SK-N-SH (cell line): ENCODE measurements around the gene PIMREG.

Experiments used
- ELF1 ChIP-seq: IDR thresholded peaks from 2 replicates; pipeline ENCODE4 v1.4.0; 2012
- EP300 ChIP-seq, 2 experiments: IDR thresholded peaks; 2 replicates each; pipeline versions ENCODE4 v1.4.0 to v1.6.1; 2012; ENCODE audit warnings: borderline replicate concordance in 1 of 2, low read depth in 1 of 2, low read length in 1 of 2
- FOXJ3 ChIP-seq: sonication (generic); formaldehyde crosslinking; IDR thresholded peaks from 2 replicates; pipeline ENCODE4 v1.5.1; 2020; ENCODE audit warnings: mild to moderate bottlenecking, missing genetic modification reagents
- NRF1 ChIP-seq: IDR thresholded peaks from 2 replicates; pipeline ENCODE4 v1.6.1; 2012; ENCODE audit warnings: low read depth, mild to moderate bottlenecking, low read length
- SMC3 ChIP-seq: IDR thresholded peaks from 2 replicates; pipeline ENCODE4 v1.6.1; 2012; ENCODE audit warnings: low read depth, low read length, improper control_type of control experiment
- TEAD4 ChIP-seq: IDR thresholded peaks from 2 replicates; pipeline ENCODE4 v1.4.0; 2012; ENCODE audit warnings: mild to moderate bottlenecking, borderline replicate concordance; ENCODE audit not compliant: insufficient read depth
- TF ChIP-seq, protein P1 (sequence below): fragments of 200-600 bp; sonication (generic); IDR thresholded peaks from 2 replicates; pipeline ENCODE4 v1.6.1; 2017; ENCODE audit warnings: antibody characterized with exemption, mild to moderate bottlenecking, moderate library complexity
- TF ChIP-seq, protein P2 (sequence below): IDR thresholded peaks from 2 replicates; pipeline ENCODE4 v1.6.1; 2012; ENCODE audit warnings: mild to moderate bottlenecking, low read depth, low read length, moderate library complexity
- TF ChIP-seq, protein P3 (sequence below): IDR thresholded peaks from 2 replicates; pipeline ENCODE4 v1.4.0; 2012; ENCODE audit warnings: low read depth
- TF ChIP-seq, protein P4 (sequence below): IDR thresholded peaks from 2 replicates; pipeline ENCODE4; 2012

DNA sequence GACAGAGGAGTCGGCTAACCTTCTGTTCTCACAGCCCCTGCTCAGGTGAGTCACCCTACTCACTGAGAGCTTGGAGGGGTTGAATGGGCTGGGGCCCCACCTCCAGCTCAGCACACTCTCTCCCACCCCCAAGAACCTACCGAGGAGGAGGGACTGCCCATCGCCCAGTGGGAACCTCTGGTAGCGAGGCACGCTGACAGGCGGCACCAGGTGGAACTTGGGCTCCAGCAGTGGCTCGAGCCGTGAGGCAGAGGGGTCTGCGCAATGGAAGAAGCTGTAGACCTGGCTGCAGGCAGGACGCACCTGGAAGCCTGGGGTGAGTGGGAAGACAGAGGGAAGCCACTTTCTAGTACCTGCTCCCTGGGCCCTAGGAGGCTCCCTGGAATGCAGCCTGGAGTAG, 28.3 kb downstream of the PIMREG start:
- TF ChIP-seq SMC3 = no peak
- TF ChIP-seq, protein P1, sequence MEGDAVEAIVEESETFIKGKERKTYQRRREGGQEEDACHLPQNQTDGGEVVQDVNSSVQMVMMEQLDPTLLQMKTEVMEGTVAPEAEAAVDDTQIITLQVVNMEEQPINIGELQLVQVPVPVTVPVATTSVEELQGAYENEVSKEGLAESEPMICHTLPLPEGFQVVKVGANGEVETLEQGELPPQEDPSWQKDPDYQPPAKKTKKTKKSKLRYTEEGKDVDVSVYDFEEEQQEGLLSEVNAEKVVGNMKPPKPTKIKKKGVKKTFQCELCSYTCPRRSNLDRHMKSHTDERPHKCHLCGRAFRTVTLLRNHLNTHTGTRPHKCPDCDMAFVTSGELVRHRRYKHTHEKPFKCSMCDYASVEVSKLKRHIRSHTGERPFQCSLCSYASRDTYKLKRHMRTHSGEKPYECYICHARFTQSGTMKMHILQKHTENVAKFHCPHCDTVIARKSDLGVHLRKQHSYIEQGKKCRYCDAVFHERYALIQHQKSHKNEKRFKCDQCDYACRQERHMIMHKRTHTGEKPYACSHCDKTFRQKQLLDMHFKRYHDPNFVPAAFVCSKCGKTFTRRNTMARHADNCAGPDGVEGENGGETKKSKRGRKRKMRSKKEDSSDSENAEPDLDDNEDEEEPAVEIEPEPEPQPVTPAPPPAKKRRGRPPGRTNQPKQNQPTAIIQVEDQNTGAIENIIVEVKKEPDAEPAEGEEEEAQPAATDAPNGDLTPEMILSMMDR = no peak
- TF ChIP-seq, protein P2, sequence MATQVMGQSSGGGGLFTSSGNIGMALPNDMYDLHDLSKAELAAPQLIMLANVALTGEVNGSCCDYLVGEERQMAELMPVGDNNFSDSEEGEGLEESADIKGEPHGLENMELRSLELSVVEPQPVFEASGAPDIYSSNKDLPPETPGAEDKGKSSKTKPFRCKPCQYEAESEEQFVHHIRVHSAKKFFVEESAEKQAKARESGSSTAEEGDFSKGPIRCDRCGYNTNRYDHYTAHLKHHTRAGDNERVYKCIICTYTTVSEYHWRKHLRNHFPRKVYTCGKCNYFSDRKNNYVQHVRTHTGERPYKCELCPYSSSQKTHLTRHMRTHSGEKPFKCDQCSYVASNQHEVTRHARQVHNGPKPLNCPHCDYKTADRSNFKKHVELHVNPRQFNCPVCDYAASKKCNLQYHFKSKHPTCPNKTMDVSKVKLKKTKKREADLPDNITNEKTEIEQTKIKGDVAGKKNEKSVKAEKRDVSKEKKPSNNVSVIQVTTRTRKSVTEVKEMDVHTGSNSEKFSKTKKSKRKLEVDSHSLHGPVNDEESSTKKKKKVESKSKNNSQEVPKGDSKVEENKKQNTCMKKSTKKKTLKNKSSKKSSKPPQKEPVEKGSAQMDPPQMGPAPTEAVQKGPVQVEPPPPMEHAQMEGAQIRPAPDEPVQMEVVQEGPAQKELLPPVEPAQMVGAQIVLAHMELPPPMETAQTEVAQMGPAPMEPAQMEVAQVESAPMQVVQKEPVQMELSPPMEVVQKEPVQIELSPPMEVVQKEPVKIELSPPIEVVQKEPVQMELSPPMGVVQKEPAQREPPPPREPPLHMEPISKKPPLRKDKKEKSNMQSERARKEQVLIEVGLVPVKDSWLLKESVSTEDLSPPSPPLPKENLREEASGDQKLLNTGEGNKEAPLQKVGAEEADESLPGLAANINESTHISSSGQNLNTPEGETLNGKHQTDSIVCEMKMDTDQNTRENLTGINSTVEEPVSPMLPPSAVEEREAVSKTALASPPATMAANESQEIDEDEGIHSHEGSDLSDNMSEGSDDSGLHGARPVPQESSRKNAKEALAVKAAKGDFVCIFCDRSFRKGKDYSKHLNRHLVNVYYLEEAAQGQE = no peak
- TF ChIP-seq ELF1 = no peak
- TF ChIP-seq, protein P3, sequence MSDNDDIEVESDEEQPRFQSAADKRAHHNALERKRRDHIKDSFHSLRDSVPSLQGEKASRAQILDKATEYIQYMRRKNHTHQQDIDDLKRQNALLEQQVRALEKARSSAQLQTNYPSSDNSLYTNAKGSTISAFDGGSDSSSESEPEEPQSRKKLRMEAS = no peak
- TF ChIP-seq, protein P4, sequence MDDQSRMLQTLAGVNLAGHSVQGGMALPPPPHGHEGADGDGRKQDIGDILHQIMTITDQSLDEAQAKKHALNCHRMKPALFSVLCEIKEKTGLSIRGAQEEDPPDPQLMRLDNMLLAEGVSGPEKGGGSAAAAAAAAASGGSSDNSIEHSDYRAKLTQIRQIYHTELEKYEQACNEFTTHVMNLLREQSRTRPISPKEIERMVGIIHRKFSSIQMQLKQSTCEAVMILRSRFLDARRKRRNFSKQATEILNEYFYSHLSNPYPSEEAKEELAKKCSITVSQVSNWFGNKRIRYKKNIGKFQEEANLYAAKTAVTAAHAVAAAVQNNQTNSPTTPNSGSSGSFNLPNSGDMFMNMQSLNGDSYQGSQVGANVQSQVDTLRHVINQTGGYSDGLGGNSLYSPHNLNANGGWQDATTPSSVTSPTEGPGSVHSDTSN = no peak
- TF ChIP-seq EP300 (IDR thresholded peaks at IDR 0.05; ENCODE audit: borderline replicate concordance in 1 of 2, low read depth in 1 of 2, low read length in 1 of 2) = no peak
- no peak for TF ChIP-seq TEAD4
- no peak for TF ChIP-seq NRF1
- TF ChIP-seq FOXJ3 (CRISPR knock-in tag) = no peak
